ENCODE results near the gene PRRT4.

PRRT4 gene

GRCh38 chr7:128393526-128394330 is 32.2 kb upstream of the PRRT4 start:
- peaks cover 10 to 12% of the 10 kb centered on the region in 2 experiments for H3K4me1 ChIP-seq (ENCODE audit: control insufficient read depth in 1 of 2, insufficient read depth in 2 of 2, low read length in 2 of 2)
- no peak overlapping the region for H3K9ac ChIP-seq (ENCODE audit: low read length)
- no peak overlapping the region for H4K8ac ChIP-seq (ENCODE audit: low read depth, low read length)
- no peak overlapping the region for H4K91ac ChIP-seq (ENCODE audit: low read depth, low read length)
- no peak overlapping the region for H2BK5ac ChIP-seq (ENCODE audit: low read depth, low read length, poor library complexity)
- no peak overlapping the region for H3K27ac ChIP-seq (ENCODE audit: low read depth, low read length)
- no peak overlapping the region for H2BK12ac ChIP-seq (ENCODE audit: low read length)
- H3K36me3 ChIP-seq (ENCODE audit: control insufficient read depth in 1 of 2, insufficient read depth in 2 of 2, low read length in 2 of 2), result peaks cover 2 to 3% of the 10 kb centered on the region in 2 experiments
- H3K18ac ChIP-seq (ENCODE audit: low read length), result no peak overlapping the region
- no peak for DNase-seq
- no peak overlapping the region for H2AK5ac ChIP-seq (ENCODE audit: low read length)
- H2BK120ac ChIP-seq (ENCODE audit: insufficient read depth, low read length, poor library complexity), result no peak overlapping the region
- no peaks in the 10 kb centered on the region for H3K27me3 ChIP-seq (ENCODE audit: insufficient read depth, low read length)
- H4K12ac ChIP-seq (ENCODE audit: low read depth, low read length), result no peak overlapping the region
- no peaks in the 10 kb centered on the region for H3K79me1 ChIP-seq (ENCODE audit: low read length)
- no peaks in the 10 kb centered on the region for H3K79me2 ChIP-seq (ENCODE audit: control insufficient read depth, insufficient read depth, low read length, poor library complexity)
- WGBS (ENCODE audit: extremely low coverage, insufficient coverage, insufficient read length), result no CpG with 5 or more reads among the region's 23 CpGs
- H3K4me3 ChIP-seq (ENCODE audit: low read depth, low read length), result no peak overlapping the region
- no peak overlapping the region for H3K4ac ChIP-seq (ENCODE audit: low read depth, low read length)
- no peak overlapping the region for H3K4me2 ChIP-seq (ENCODE audit: low read length)
- no peak overlapping the region for H2AFZ ChIP-seq (ENCODE audit: insufficient read depth, low read length, poor library complexity)
- H3K14ac ChIP-seq (ENCODE audit: low read length), result no peak overlapping the region
- H3K9me3 ChIP-seq (ENCODE audit: insufficient read depth, low read depth, low read length), result peaks cover 3% of the 10 kb centered on the region
- H3K23ac ChIP-seq (ENCODE audit: low read length), result no peak overlapping the region

- H2AK5ac ChIP-seq (ENCODE audit: low read length), result no peak overlapping the region
These were observed 31.2 kb upstream of the PRRT4 start for GRCh38 chr7:128392446-128393327.

GRCh38 chr7:128391805-128392204 is 30.3 kb upstream of the PRRT4 start:
- H3K4me3 ChIP-seq (ENCODE audit: low read depth, low read length), result no peak overlapping the region
- H3K9me3 ChIP-seq (ENCODE audit: insufficient read depth, low read depth, low read length), result peaks cover 3% of the 10 kb centered on the region
- H2AK5ac ChIP-seq (ENCODE audit: low read length), result no peak overlapping the region
- H3K79me1 ChIP-seq (ENCODE audit: low read length), result peaks cover 2% of the 10 kb centered on the region
- no peak overlapping the region for H2BK120ac ChIP-seq (ENCODE audit: insufficient read depth, low read length, poor library complexity)
- no peaks in the 10 kb centered on the region for H3K27me3 ChIP-seq (ENCODE audit: insufficient read depth, low read length)
- no peak overlapping the region for H3K18ac ChIP-seq (ENCODE audit: low read length)
- H2AFZ ChIP-seq (ENCODE audit: insufficient read depth, low read length, poor library complexity), result no peak overlapping the region
- H3K79me2 ChIP-seq (ENCODE audit: control insufficient read depth, insufficient read depth, low read length, poor library complexity), result no peaks in the 10 kb centered on the region
- no CpG with 5 or more reads among the region's 7 CpGs for WGBS (ENCODE audit: extremely low coverage, insufficient coverage, insufficient read length)
- no peak overlapping the region for H3K4ac ChIP-seq (ENCODE audit: low read depth, low read length)
- peaks cover 13 to 16% of the 10 kb centered on the region in 2 experiments for H3K4me1 ChIP-seq (ENCODE audit: control insufficient read depth in 1 of 2, insufficient read depth in 2 of 2, low read length in 2 of 2)
- H2BK12ac ChIP-seq (ENCODE audit: low read length), result no peak overlapping the region
- no peak for DNase-seq
- H4K12ac ChIP-seq (ENCODE audit: low read depth, low read length), result no peak overlapping the region
- peaks cover 0 to 2% of the 10 kb centered on the region in 2 experiments for H3K36me3 ChIP-seq (ENCODE audit: control insufficient read depth in 1 of 2, insufficient read depth in 2 of 2, low read length in 2 of 2)
- H3K14ac ChIP-seq (ENCODE audit: low read length), result no peak overlapping the region
- H2BK5ac ChIP-seq (ENCODE audit: low read depth, low read length, poor library complexity), result no peak overlapping the region
- no peak overlapping the region for H3K27ac ChIP-seq (ENCODE audit: low read depth, low read length)
- H4K8ac ChIP-seq (ENCODE audit: low read depth, low read length), result no peak overlapping the region
- H3K23ac ChIP-seq (ENCODE audit: low read length), result no peak overlapping the region
- no peak overlapping the region for H3K9ac ChIP-seq (ENCODE audit: low read length)
- H3K4me2 ChIP-seq (ENCODE audit: low read length), result no peak overlapping the region
- no peak overlapping the region for H4K91ac ChIP-seq (ENCODE audit: low read depth, low read length)

More at GRCh38 chr7:128392446-128393327, 31.2 kb upstream of the PRRT4 start:
- no peak overlapping the region for H3K18ac ChIP-seq (ENCODE audit: low read length)
- no peak overlapping the region for H2BK120ac ChIP-seq (ENCODE audit: insufficient read depth, low read length, poor library complexity)
- no peak overlapping the region for H3K23ac ChIP-seq (ENCODE audit: low read length)
- H3K9me3 ChIP-seq (ENCODE audit: insufficient read depth, low read depth, low read length), result peaks cover 3% of the 10 kb centered on the region
- no peak overlapping the region for H4K91ac ChIP-seq (ENCODE audit: low read depth, low read length)
- H3K4me1 ChIP-seq (ENCODE audit: control insufficient read depth in 1 of 2, insufficient read depth in 2 of 2, low read length in 2 of 2), result peaks cover 13 to 16% of the 10 kb centered on the region in 2 experiments
- no peaks in the 10 kb centered on the region for H3K27me3 ChIP-seq (ENCODE audit: insufficient read depth, low read length)
- H3K9ac ChIP-seq (ENCODE audit: low read length), result no peak overlapping the region
- H4K8ac ChIP-seq (ENCODE audit: low read depth, low read length), result no peak overlapping the region
- no peak overlapping the region for H3K27ac ChIP-seq (ENCODE audit: low read depth, low read length)
- H3K4me2 ChIP-seq (ENCODE audit: low read length), result no peak overlapping the region
- no peak overlapping the region for H2AFZ ChIP-seq (ENCODE audit: insufficient read depth, low read length, poor library complexity)
- H3K79me2 ChIP-seq (ENCODE audit: control insufficient read depth, insufficient read depth, low read length, poor library complexity), result no peaks in the 10 kb centered on the region
- H2BK5ac ChIP-seq (ENCODE audit: low read depth, low read length, poor library complexity), result no peak overlapping the region
- no peak overlapping the region for H2BK12ac ChIP-seq (ENCODE audit: low read length)
- no peak for DNase-seq
- no peak overlapping the region for H3K4ac ChIP-seq (ENCODE audit: low read depth, low read length)
- no peak overlapping the region for H3K14ac ChIP-seq (ENCODE audit: low read length)
- peaks cover 0 to 2% of the 10 kb centered on the region in 2 experiments for H3K36me3 ChIP-seq (ENCODE audit: control insufficient read depth in 1 of 2, insufficient read depth in 2 of 2, low read length in 2 of 2)
- no CpG with 5 or more reads among the region's 18 CpGs for WGBS (ENCODE audit: extremely low coverage, insufficient coverage, insufficient read length)
- no peak overlapping the region for H3K4me3 ChIP-seq (ENCODE audit: low read depth, low read length)
- H4K12ac ChIP-seq (ENCODE audit: low read depth, low read length), result no peak overlapping the region
- H3K79me1 ChIP-seq (ENCODE audit: low read length), result no peaks in the 10 kb centered on the region

GRCh38 chr7:128390871-128391565 is 29.5 kb upstream of the PRRT4 start:
- Histone ChIP-seq H3K27me3 (ENCODE audit: insufficient read depth, low read length) (no peaks in the 10 kb centered on the region), H3K4me2 (ENCODE audit: low read length) (no peak overlapping the region), H3K27ac (ENCODE audit: low read depth, low read length) (no peak overlapping the region), H3K18ac (ENCODE audit: low read length) (no peak overlapping the region), H4K8ac (ENCODE audit: low read depth, low read length) (no peak overlapping the region), H3K79me2 (ENCODE audit: control insufficient read depth, insufficient read depth, low read length, poor library complexity) (no peaks in the 10 kb centered on the region), H3K14ac (ENCODE audit: low read length) (no peak overlapping the region), H3K4me3 (ENCODE audit: low read depth, low read length) (no peak overlapping the region), H2AFZ (ENCODE audit: insufficient read depth, low read length, poor library complexity) (no peak overlapping the region), H2BK12ac (ENCODE audit: low read length) (no peak overlapping the region), H3K4ac (ENCODE audit: low read depth, low read length) (no peak overlapping the region), H3K36me3 (ENCODE audit: control insufficient read depth in 1 of 2, insufficient read depth in 2 of 2, low read length in 2 of 2) (peaks cover 0 to 2% of the 10 kb centered on the region in 2 experiments), H3K9me3 (ENCODE audit: insufficient read depth, low read depth, low read length) (peaks cover 3% of the 10 kb centered on the region), H4K12ac (ENCODE audit: low read depth, low read length) (no peak overlapping the region), H2BK5ac (ENCODE audit: low read depth, low read length, poor library complexity) (no peak overlapping the region), H2AK5ac (ENCODE audit: low read length) (no peak overlapping the region), H3K23ac (ENCODE audit: low read length) (no peak overlapping the region), H3K9ac (ENCODE audit: low read length) (no peak overlapping the region), H4K91ac (ENCODE audit: low read depth, low read length) (no peak overlapping the region), H2BK120ac (ENCODE audit: insufficient read depth, low read length, poor library complexity) (no peak overlapping the region), H3K4me1 (ENCODE audit: control insufficient read depth in 1 of 2, insufficient read depth in 2 of 2, low read length in 2 of 2) (peaks cover 13 to 16% of the 10 kb centered on the region in 2 experiments), H3K79me1 (ENCODE audit: low read length) (peaks cover 2% of the 10 kb centered on the region)
- DNase-seq, result no peak
- WGBS (ENCODE audit: extremely low coverage, insufficient coverage, insufficient read length), result no CpG with 5 or more reads among the region's 3 CpGs

All from trophoblast cell (in vitro differentiated cells and primary cell).